ENCODE data around the gene CTSF. TPM values are rescaled to one million over a fixed set of nuclear protein-coding genes. Genes with fewer than 3 reads are reported as not detected.
A peak's percentile ranks its signal among the peaks of the same experiment; 100 is the strongest.
"Not testable (repeated sequence)": the region's sequence is repeated elsewhere in the genome, so short reads cannot be mapped to it uniquely, and the experiment has no call there.

CTSF gene
- total RNA-seq, 1 donor from 2014 or later: 4.1 TPM

GRCh38 chr11:66546368-66546965 lies 21.9 kb downstream of the CTSF start, which contains the start of gene ACTN3:
Gene ACTN3 (plus strand): TSS chr11:66546903. CDS start chr11:66546938, 35 bp downstream.
- peak within 1 kb of the TSS; percentile 69 for H3K4me3 Mint-ChIP-seq (ENCODE audit: low read depth)
- no peak for DNase-seq (ENCODE audit: low spot score, unreplicated experiment)
- no peaks in the 10 kb centered on the region for H3K9me3 Mint-ChIP-seq (ENCODE audit: low read depth)
- H3K36me3 Mint-ChIP-seq (ENCODE audit: insufficient read depth): peaks cover 8% of the 10 kb centered on the region
- H3K4me1 Mint-ChIP-seq (ENCODE audit: low read depth): peaks cover 12% of the 10 kb centered on the region
- H3K27ac Mint-ChIP-seq: no peak within 1 kb of the TSS
- peaks cover 15% of the 10 kb centered on the region for H3K27me3 Mint-ChIP-seq
- TF ChIP-seq CTCF (IDR thresholded peaks at IDR 0.05; ENCODE audit: unreplicated experiment): no peak

GRCh38 chr11:66545701-66546367 lies 22.6 kb downstream of the CTSF start, which contains the start of gene ZDHHC24:
Gene ZDHHC24 (minus strand): TSS chr11:66546048. CDS start chr11:66546003, 45 bp downstream.
- peaks cover 8% of the 10 kb centered on the region for H3K36me3 Mint-ChIP-seq (ENCODE audit: insufficient read depth)

GRCh38 chr11:66544952-66545351 lies 23.5 kb downstream of the CTSF start:
- H3K9me3 Mint-ChIP-seq (ENCODE audit: low read depth); H3K36me3 Mint-ChIP-seq (ENCODE audit: insufficient read depth); DNase-seq (ENCODE audit: low spot score, unreplicated experiment); H3K27ac Mint-ChIP-seq: not testable (repeated sequence)
- peak overlapping the region; percentile 69 for H3K4me3 Mint-ChIP-seq (ENCODE audit: low read depth)
- peaks cover 12% of the 10 kb centered on the region for H3K4me1 Mint-ChIP-seq (ENCODE audit: low read depth)
- H3K27me3 Mint-ChIP-seq: peaks cover 10% of the 10 kb centered on the region

More at GRCh38 chr11:66545701-66546367, 22.6 kb downstream of the CTSF start, which contains the start of gene ZDHHC24:
- DNase-seq (ENCODE audit: low spot score, unreplicated experiment): peak; percentile 88
- peak within 1 kb of the TSS; percentile 69 for H3K4me3 Mint-ChIP-seq (ENCODE audit: low read depth)
- peaks cover 12% of the 10 kb centered on the region for H3K4me1 Mint-ChIP-seq (ENCODE audit: low read depth)
- TF ChIP-seq CTCF (IDR thresholded peaks at IDR 0.05; ENCODE audit: unreplicated experiment): no peak
- peaks cover 15% of the 10 kb centered on the region for H3K27me3 Mint-ChIP-seq
- H3K27ac Mint-ChIP-seq: peak within 1 kb of the TSS; percentile 77
- no peaks in the 10 kb centered on the region for H3K9me3 Mint-ChIP-seq (ENCODE audit: low read depth)

- DNase-seq (ENCODE audit: low spot score, unreplicated experiment): peak; percentile 48
- Mint-ChIP-seq H3K9me3 (ENCODE audit: low read depth) (no peaks in the 10 kb centered on the region), H3K27ac (no peak overlapping the region), H3K4me1 (ENCODE audit: low read depth) (peaks cover 12% of the 10 kb centered on the region), H3K4me3 (ENCODE audit: low read depth) (peak overlapping the region; percentile 57), H3K36me3 (ENCODE audit: insufficient read depth) (peaks cover 8% of the 10 kb centered on the region), H3K27me3 (peaks cover 2% of the 10 kb centered on the region)
- peak; percentile 63 for TF ChIP-seq CTCF (IDR thresholded peaks at IDR 0.05; ENCODE audit: unreplicated experiment)
Observed at GRCh38 chr11:66543263-66544107, 24.9 kb downstream of the CTSF start.

GRCh38 chr11:66542362-66542761 lies 26.0 kb downstream of the CTSF start:
- no peak overlapping the region for H3K27ac Mint-ChIP-seq
- no peak for DNase-seq (ENCODE audit: low spot score, unreplicated experiment)
- H3K36me3 Mint-ChIP-seq (ENCODE audit: insufficient read depth): peaks cover 9% of the 10 kb centered on the region
- TF ChIP-seq CTCF (IDR thresholded peaks at IDR 0.05; ENCODE audit: unreplicated experiment): no peak
- no peaks in the 10 kb centered on the region for H3K27me3 Mint-ChIP-seq
- H3K4me1 Mint-ChIP-seq (ENCODE audit: low read depth): peaks cover 10% of the 10 kb centered on the region
- no peaks in the 10 kb centered on the region for H3K9me3 Mint-ChIP-seq (ENCODE audit: low read depth)
- H3K4me3 Mint-ChIP-seq (ENCODE audit: low read depth): no peak overlapping the region
